EH (cell line): Measurements from ENCODE around the gene EGFL7.

ENCODE experiments used
- DNase-seq: peaks from one replicate; pipeline ENCODE4 v3.0.0-alpha.2; 2015; ENCODE audit warnings: low read depth

EGFL7 gene

GRCh38 chr9:136718345-136719194, 55.9 kb downstream of the EGFL7 start:
- no peak for DNase-seq

- no peak for DNase-seq
Measured at GRCh38 chr9:136719195-136719880, 56.6 kb downstream of the EGFL7 start.

- peak; percentile 49 for DNase-seq
Measured at GRCh38 chr9:136720251-136720897, 57.7 kb downstream of the EGFL7 start.

GRCh38 chr9:136720898-136721338, 58.2 kb downstream of the EGFL7 start:
- no peak for DNase-seq

- DNase-seq, result peak; percentile 81
Measured at GRCh38 chr9:136721339-136722092, 58.8 kb downstream of the EGFL7 start.
